ENCODE results near the gene ZC3H7B. TPM values are rescaled to one million over a fixed set of nuclear protein-coding genes. Genes with fewer than 3 reads are reported as not detected.

Gene ZC3H7B
- polyA plus RNA-seq, 2 of the 4 experiments (the other 2 are of a cell fraction) = 12.4 to 22.8 TPM

- Histone ChIP-seq H3K4me2 (no peak overlapping the region), H3K4me1 (peaks cover 17% of the 10 kb centered on the region; the same call in 2 of the 3 replicates), H3K27ac (no peak overlapping the region), H3K9me3 (no peaks in the 10 kb centered on the region), H3K4me3 (no peak overlapping the region)
- FAIRE-seq (no peak), ATAC-seq (peak in 1 of 2 experiments; percentile 10; a peak in 1 of 6 replicates), DNase-seq (ENCODE audit: low read depth in 1 of 2, low spot score in 1 of 2) (no peak)
- TF ChIP-seq RFX5 (IDR thresholded peaks at IDR 0.05) = no peak
- POLR2A ChIA-PET = no interaction called here
- CTCF ChIA-PET = no interaction called here
- WGBS (ENCODE audit: missing lambda C conversion rate) = 97% methylated on average over 8 of the region's 25 CpGs
Measured at GRCh38 chr22:41356430-41357028, 55.2 kb downstream of the ZC3H7B start.

- TF ChIP-seq ZC3H11A (IDR thresholded peaks at IDR 0.05) (no peak), HMGXB4 (CRISPR knock-in tag; IDR thresholded peaks at IDR 0.05; ENCODE audit: borderline replicate concordance) (no peak), JUN (IDR thresholded peaks at IDR 0.05) (no peak), HOXB5 (CRISPR knock-in tag; IDR thresholded peaks at IDR 0.05) (no peak), GATA3 (IDR thresholded peaks at IDR 0.05; ENCODE audit: borderline replicate concordance) (no peak), CHD4 (IDR thresholded peaks at IDR 0.05; ENCODE audit: borderline replicate concordance) (no peak), ESRRA (IDR thresholded peaks at IDR 0.05; ENCODE audit: borderline replicate concordance, low read length) (no peak), CHD2 (IDR thresholded peaks at IDR 0.05; ENCODE audit: low read length, partially characterized antibody) (no peak), MAX (IDR thresholded peaks at IDR 0.05) (no peak), ZSCAN20 (CRISPR knock-in tag; IDR thresholded peaks at IDR 0.05) (no peak), RCOR1 (IDR thresholded peaks at IDR 0.05; ENCODE audit: low read depth, low read length) (no peak), KDM5A (IDR thresholded peaks at IDR 0.05) (no peak)
- Histone ChIP-seq H3K4me3 (no peak overlapping the region), H3K9me3 (no peaks in the 10 kb centered on the region), H3K4me2 (no peak overlapping the region), H3K4me1 (peaks cover 11% of the 10 kb centered on the region; the same call in 2 of the 3 replicates), H3K27ac (no peak overlapping the region)
- CTCF ChIA-PET = no interaction called here
- 98% methylated on average over 10 of the region's 16 CpGs for WGBS (ENCODE audit: missing lambda C conversion rate)
- FAIRE-seq = no peak
- ATAC-seq = no peak
- POLR2A ChIA-PET = no interaction called here
- DNase-seq (ENCODE audit: low read depth in 1 of 2, low spot score in 1 of 2) = no peak
Measured at GRCh38 chr22:41357191-41357590, 55.9 kb downstream of the ZC3H7B start.

GRCh38 chr22:41358927-41359326 is 57.6 kb downstream of the ZC3H7B start:
- no peak for TF ChIP-seq NFE2L2 (conservative IDR thresholded peaks at IDR 0.05; ENCODE audit: low read length)
- no peak for TF ChIP-seq RAD21 (conservative IDR thresholded peaks at IDR 0.05 in 1 of 2, IDR thresholded peaks at IDR 0.05 in 1 of 2)
- TF ChIP-seq HMGXB4 (CRISPR knock-in tag; IDR thresholded peaks at IDR 0.05; ENCODE audit: borderline replicate concordance) = no peak
- no peak for TF ChIP-seq NR3C1 (IDR thresholded peaks at IDR 0.05)
- TF ChIP-seq TFCP2L1 (CRISPR knock-in tag; IDR thresholded peaks at IDR 0.05) = no peak
- no peak for TF ChIP-seq MAFK (IDR thresholded peaks at IDR 0.05; ENCODE audit: partially characterized antibody)
- ChIA-PET CTCF (interaction anchor here (1.0 kb wide), 1 partner anchor 19 kb away, joined by 4 read pairs; no protein-coding TSS in a partner anchor), POLR2A (no interaction called here)

More at GRCh38 chr22:41358927-41359326, 57.6 kb downstream of the ZC3H7B start:
- Histone ChIP-seq H3K4me3 (no peak overlapping the region), H3K27ac (no peak overlapping the region), H3K4me1 (peaks cover 11% of the 10 kb centered on the region; the same call in 2 of the 3 replicates), H3K4me2 (no peak overlapping the region), H3K9me3 (no peaks in the 10 kb centered on the region)
- DNase-seq (ENCODE audit: low read depth in 1 of 2, low spot score in 1 of 2) = no peak
- WGBS (ENCODE audit: missing lambda C conversion rate) = 93% methylated on average over 17 of the region's 17 CpGs
- FAIRE-seq = no peak
- ATAC-seq = no peak; a peak in 1 of 6 replicates

Measured in A549 (cell line).